HEK293 (cell line): ENCODE measurements around the gene TMPRSS5.

Experiments
- CTCF ChIA-PET: fragments of 350-600 bp; formaldehyde crosslinking; extraction: SDS; loops from one replicate; lab custom pipeline; 2021; ENCODE audit warnings: antibody characterized with exemption; lab: Yijun Ruan, JAX
- POLR2A ChIA-PET: fragments of 300-600 bp; formaldehyde crosslinking; extraction: SDS; loops from one replicate; lab custom pipeline; 2020; ENCODE audit warnings: antibody characterized with exemption, inconsistent platforms; lab: Yijun Ruan, JAX
- H3K27ac ChIP-seq: fragments of 200-500 bp; sonication (Bioruptor generic); 2 replicates; pipeline ENCODE4 v1.5.1; 2014; ENCODE audit warnings: low read depth, low read length, control low read depth, inconsistent platforms; ENCODE audit errors: extremely low read depth
- H3K36me3 ChIP-seq, 2 experiments: fragments of 200-500 bp in 1 of 2; sonication (Bioruptor generic) in 1 of 2; 1 replicate in 1 of 2; 2 replicates in 1 of 2; pipeline ENCODE4 v1.5.1; 2014 to 2017; ENCODE audit warnings: inconsistent platforms in 2 of 2, low read length in 2 of 2; ENCODE audit not compliant: control insufficient read depth in 2 of 2, insufficient read depth in 1 of 2
- H3K4me1 ChIP-seq: fragments of 200-500 bp; sonication (Bioruptor generic); 2 replicates; pipeline ENCODE4 v1.5.1; 2014; ENCODE audit warnings: mild to moderate bottlenecking, low read length, inconsistent platforms; ENCODE audit not compliant: control insufficient read depth, insufficient read depth
- H3K4me3 ChIP-seq: 2 replicates; pipeline ENCODE4 v1.5.1; 2011; ENCODE audit warnings: low read depth, mild to moderate bottlenecking, control low read depth, low read length, moderate library complexity
- H3K9me3 ChIP-seq: fragments of 200-500 bp; sonication (Bioruptor generic); 2 replicates; pipeline ENCODE4 v1.5.1; 2014; ENCODE audit warnings: low read depth, low read length, inconsistent platforms; ENCODE audit not compliant: control insufficient read depth, insufficient read depth
- BCL11A ChIP-seq: fragments of 450-650 bp; formaldehyde crosslinking; IDR thresholded peaks from 2 replicates; pipeline ENCODE4 v1.5.1; 2016; ENCODE audit warnings: low read depth, missing biosample characterization, missing genetic modification characterization
- ELK4 ChIP-seq: IDR thresholded peaks from 2 replicates; pipeline ENCODE4 v1.6.1; 2011; ENCODE audit warnings: mild to moderate bottlenecking, low read depth, low read length, borderline replicate concordance
- FEZF1 ChIP-seq: fragments of 450-650 bp; formaldehyde crosslinking; IDR thresholded peaks from 2 replicates; pipeline ENCODE4 v1.5.1; 2016; ENCODE audit warnings: missing biosample characterization, missing genetic modification characterization
- GLI2 ChIP-seq: fragments of 450-650 bp; formaldehyde crosslinking; IDR thresholded peaks from 2 replicates; pipeline ENCODE4; 2017; ENCODE audit warnings: missing biosample characterization, missing genetic modification characterization, low read depth, borderline replicate concordance
- INSM2 ChIP-seq: fragments of 450-650 bp; formaldehyde crosslinking; IDR thresholded peaks from 2 replicates; pipeline ENCODE4 v1.5.1; 2016; ENCODE audit warnings: missing biosample characterization, missing genetic modification characterization
- PATZ1 ChIP-seq: fragments of 450-650 bp; formaldehyde crosslinking; IDR thresholded peaks from 2 replicates; pipeline ENCODE4 v1.5.1; 2016; ENCODE audit warnings: missing biosample characterization, missing genetic modification characterization
- PRDM6 ChIP-seq: fragments of 450-650 bp; formaldehyde crosslinking; IDR thresholded peaks from 2 replicates; pipeline ENCODE4 v1.5.1; 2017; ENCODE audit warnings: missing biosample characterization, missing genetic modification characterization
- REPIN1 ChIP-seq: fragments of 450-650 bp; formaldehyde crosslinking; IDR thresholded peaks from 2 replicates; pipeline ENCODE4 v1.5.1; 2017; ENCODE audit warnings: missing biosample characterization, missing genetic modification characterization, low read depth
- ZBTB20 ChIP-seq: fragments of 450-650 bp; formaldehyde crosslinking; IDR thresholded peaks from 2 replicates; pipeline ENCODE4 v1.5.1; 2016; ENCODE audit warnings: missing biosample characterization, missing genetic modification characterization
- ZNF133 ChIP-seq: fragments of 450-650 bp; formaldehyde crosslinking; IDR thresholded peaks from 2 replicates; pipeline ENCODE4 v1.5.1; 2016; ENCODE audit warnings: missing biosample characterization, missing genetic modification characterization
- ZNF184 ChIP-seq: fragments of 450-650 bp; IDR thresholded peaks from 2 replicates; pipeline ENCODE4 v1.5.1; 2018; ENCODE audit warnings: missing biosample characterization, mild to moderate bottlenecking, missing genetic modification characterization
- ZNF19 ChIP-seq: fragments of 450-650 bp; formaldehyde crosslinking; IDR thresholded peaks from 2 replicates; pipeline ENCODE4; 2016; ENCODE audit warnings: missing biosample characterization, missing genetic modification characterization, low read depth
- ZNF239 ChIP-seq: fragments of 450-650 bp; formaldehyde crosslinking; IDR thresholded peaks from 2 replicates; pipeline ENCODE4 v1.5.1; 2016; ENCODE audit warnings: missing biosample characterization, missing genetic modification characterization
- ZNF24 ChIP-seq: fragments of 450-650 bp; formaldehyde crosslinking; IDR thresholded peaks from 2 replicates; pipeline ENCODE4 v1.5.1; 2016; ENCODE audit warnings: missing biosample characterization, missing genetic modification characterization
- ZNF292 ChIP-seq: fragments of 450-650 bp; formaldehyde crosslinking; IDR thresholded peaks from 2 replicates; pipeline ENCODE4 v1.5.1; 2016; ENCODE audit warnings: low read depth, missing biosample characterization, missing genetic modification characterization, borderline replicate concordance
- ZNF558 ChIP-seq: fragments of 450-650 bp; formaldehyde crosslinking; IDR thresholded peaks from 2 replicates; pipeline ENCODE4 v1.5.1; 2016; ENCODE audit warnings: missing biosample characterization, missing genetic modification characterization
- ZNF645 ChIP-seq: fragments of 450-650 bp; formaldehyde crosslinking; IDR thresholded peaks from 2 replicates; pipeline ENCODE4; 2016; ENCODE audit warnings: missing biosample characterization, missing genetic modification characterization
- ZNF664 ChIP-seq: fragments of 450-650 bp; formaldehyde crosslinking; IDR thresholded peaks from 2 replicates; pipeline ENCODE4 v1.5.1; 2016; ENCODE audit warnings: missing biosample characterization, missing genetic modification characterization
- ZNF670 ChIP-seq: fragments of 450-650 bp; formaldehyde crosslinking; IDR thresholded peaks from 2 replicates; pipeline ENCODE4 v1.5.1; 2016; ENCODE audit warnings: missing biosample characterization, missing genetic modification characterization, low read depth
- ZNF692 ChIP-seq: fragments of 450-650 bp; formaldehyde crosslinking; IDR thresholded peaks from 2 replicates; pipeline ENCODE4 v1.5.1; 2016; ENCODE audit warnings: missing biosample characterization, missing genetic modification characterization
- ZNF747 ChIP-seq: fragments of 450-650 bp; formaldehyde crosslinking; IDR thresholded peaks from 2 replicates; pipeline ENCODE4 v1.5.1; 2016; ENCODE audit warnings: missing biosample characterization, missing genetic modification characterization
- ZNF792 ChIP-seq: fragments of 450-650 bp; formaldehyde crosslinking; IDR thresholded peaks from 2 replicates; pipeline ENCODE4 v1.5.1; 2016; ENCODE audit warnings: missing biosample characterization, missing genetic modification characterization
- ZSCAN16 ChIP-seq: fragments of 450-650 bp; formaldehyde crosslinking; IDR thresholded peaks from 2 replicates; pipeline ENCODE4 v1.5.1; 2016; ENCODE audit warnings: missing biosample characterization, missing genetic modification characterization
- ZSCAN23 ChIP-seq: fragments of 450-650 bp; formaldehyde crosslinking; IDR thresholded peaks from 2 replicates; pipeline ENCODE4 v1.5.1; 2016; ENCODE audit warnings: missing biosample characterization, missing genetic modification characterization
- ZSCAN30 ChIP-seq: fragments of 450-650 bp; IDR thresholded peaks from 2 replicates; pipeline ENCODE4 v1.5.1; 2018; ENCODE audit warnings: missing biosample characterization, mild to moderate bottlenecking, missing genetic modification characterization, moderate library complexity

The TMPRSS5 gene

GRCh38 chr11:113722221-113722620 lies 16.1 kb upstream of the TMPRSS5 start:
- H3K4me3 ChIP-seq = no peak overlapping the region
- H3K27ac ChIP-seq = no peak overlapping the region
- H3K4me1 ChIP-seq = no peaks in the 10 kb centered on the region
- no peak for TF ChIP-seq ZBTB20
- TF ChIP-seq REPIN1 (tag by site-specific recombination) = no peak
- no peak for TF ChIP-seq PRDM6 (tag by site-specific recombination)
- no peak for TF ChIP-seq PATZ1 (tag by site-specific recombination)
- TF ChIP-seq ZNF24 = no peak
- TF ChIP-seq ZNF133 = no peak
- TF ChIP-seq ZNF645 (tag by site-specific recombination) = no peak
- no peak for TF ChIP-seq ZNF664 (tag by site-specific recombination)
- TF ChIP-seq, all 188 proteins: peak for 0
- H3K36me3 ChIP-seq = no peaks in the 10 kb centered on the region
- no peaks in the 10 kb centered on the region for H3K9me3 ChIP-seq
- ChIA-PET CTCF (interaction anchor here (0.7 to 1.1 kb wide), 5 partner anchors 23 to 474 kb away, joined by 3 to 4 read pairs (median 3); no protein-coding TSS in a partner anchor), POLR2A (no interaction called here)

- H3K4me1 ChIP-seq = no peaks in the 10 kb centered on the region
- H3K27ac ChIP-seq = no peak overlapping the region
- no peaks in the 10 kb centered on the region for H3K9me3 ChIP-seq
- no peaks in the 10 kb centered on the region for H3K36me3 ChIP-seq
- CTCF ChIA-PET = interaction anchor here (0.6 to 1.1 kb wide), 5 partner anchors 10 to 474 kb away, joined by 3 to 4 read pairs (median 3); no protein-coding TSS in a partner anchor
- H3K4me3 ChIP-seq = no peak overlapping the region
- POLR2A ChIA-PET = no interaction called here
- TF ChIP-seq FEZF1 (tag by site-specific recombination) (no peak), ZNF692 (tag by site-specific recombination) (no peak), ZSCAN16 (tag by site-specific recombination) (no peak), BCL11A (tag by site-specific recombination) (no peak), INSM2 (tag by site-specific recombination) (no peak), ZNF292 (no peak), ZNF747 (tag by site-specific recombination) (no peak), ZSCAN23 (tag by site-specific recombination) (no peak), GLI2 (tag by site-specific recombination) (no peak), ZNF670 (tag by site-specific recombination) (no peak), ZSCAN30 (tag by site-specific recombination) (no peak), ZNF19 (no peak), ZNF792 (no peak), ZNF184 (no peak), ZNF239 (no peak), ZNF558 (no peak), ELK4 (no peak)
Measured at GRCh38 chr11:113721462-113722066, 15.5 kb upstream of the TMPRSS5 start.
